Sigmoid colon (tissue), 4 donors: ENCODE data around the gene SH2B3.
"Not testable (repeated sequence)": the region's sequence is repeated elsewhere in the genome, so short reads cannot be mapped to it uniquely, and the experiment has no call there.

Source experiments
- EP300 ChIP-seq, 4 donors: sonication (generic); formaldehyde crosslinking; IDR thresholded peaks; one replicate each; pipeline ENCODE4 v1.6.1; 2017; ENCODE audit warnings: antibody characterized with exemption in 4 of 4
- POLR2A ChIP-seq, 2 donors: fragments of 450-650 bp; IDR thresholded peaks; one replicate each; pipeline ENCODE4 v1.6.1; 2016; ENCODE audit warnings: antibody characterized with exemption in 2 of 2, mild to moderate bottlenecking in 2 of 2, moderate library complexity in 2 of 2
- POLR2AphosphoS5 ChIP-seq, 4 donors: sonication (generic); formaldehyde crosslinking; IDR thresholded peaks; one replicate each; pipeline ENCODE4 v1.6.1; 2017; ENCODE audit warnings: antibody characterized with exemption in 4 of 4
- TF ChIP-seq, protein P1 (sequence below), 4 experiments: fragments of 450-650 bp in 3 of 4; fragments of 200-600 bp in 1 of 4; IDR thresholded peaks; one replicate each; pipeline ENCODE4 v1.5.1; 2016 to 2019; ENCODE audit warnings: antibody characterized with exemption in 4 of 4, mild to moderate bottlenecking in 3 of 4, moderate library complexity in 2 of 4

DNA sequence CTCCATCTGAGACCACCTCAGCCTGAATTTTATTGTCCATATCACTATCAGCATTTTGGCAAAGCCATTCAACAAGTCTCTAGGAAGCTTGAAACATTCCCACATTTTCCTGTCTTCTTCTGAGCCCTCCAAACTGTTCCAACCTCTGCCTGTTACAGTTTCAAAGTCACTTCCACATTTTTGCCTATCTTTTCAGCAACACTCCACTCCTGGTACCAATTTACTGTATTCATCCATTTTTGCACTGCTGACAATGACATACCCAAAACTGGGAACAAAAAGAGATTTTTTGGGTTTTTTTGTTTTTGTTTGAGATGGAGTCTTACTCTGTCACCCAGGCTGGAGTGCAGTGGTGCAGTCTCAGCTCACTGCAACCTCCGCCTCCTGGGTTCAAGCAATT is 32.5 kb upstream of the SH2B3 start:
- not testable (repeated sequence) for TF ChIP-seq POLR2AphosphoS5, POLR2A, EP300 (IDR thresholded peaks at IDR 0.05)
- TF ChIP-seq, protein P1, sequence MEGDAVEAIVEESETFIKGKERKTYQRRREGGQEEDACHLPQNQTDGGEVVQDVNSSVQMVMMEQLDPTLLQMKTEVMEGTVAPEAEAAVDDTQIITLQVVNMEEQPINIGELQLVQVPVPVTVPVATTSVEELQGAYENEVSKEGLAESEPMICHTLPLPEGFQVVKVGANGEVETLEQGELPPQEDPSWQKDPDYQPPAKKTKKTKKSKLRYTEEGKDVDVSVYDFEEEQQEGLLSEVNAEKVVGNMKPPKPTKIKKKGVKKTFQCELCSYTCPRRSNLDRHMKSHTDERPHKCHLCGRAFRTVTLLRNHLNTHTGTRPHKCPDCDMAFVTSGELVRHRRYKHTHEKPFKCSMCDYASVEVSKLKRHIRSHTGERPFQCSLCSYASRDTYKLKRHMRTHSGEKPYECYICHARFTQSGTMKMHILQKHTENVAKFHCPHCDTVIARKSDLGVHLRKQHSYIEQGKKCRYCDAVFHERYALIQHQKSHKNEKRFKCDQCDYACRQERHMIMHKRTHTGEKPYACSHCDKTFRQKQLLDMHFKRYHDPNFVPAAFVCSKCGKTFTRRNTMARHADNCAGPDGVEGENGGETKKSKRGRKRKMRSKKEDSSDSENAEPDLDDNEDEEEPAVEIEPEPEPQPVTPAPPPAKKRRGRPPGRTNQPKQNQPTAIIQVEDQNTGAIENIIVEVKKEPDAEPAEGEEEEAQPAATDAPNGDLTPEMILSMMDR (IDR thresholded peaks at IDR 0.05): not testable (repeated sequence)
